Measurements from ENCODE around the gene TXLNG.
A peak's percentile ranks its signal among the peaks of the same experiment; 100 is the strongest.

Gene TXLNG

DNA sequence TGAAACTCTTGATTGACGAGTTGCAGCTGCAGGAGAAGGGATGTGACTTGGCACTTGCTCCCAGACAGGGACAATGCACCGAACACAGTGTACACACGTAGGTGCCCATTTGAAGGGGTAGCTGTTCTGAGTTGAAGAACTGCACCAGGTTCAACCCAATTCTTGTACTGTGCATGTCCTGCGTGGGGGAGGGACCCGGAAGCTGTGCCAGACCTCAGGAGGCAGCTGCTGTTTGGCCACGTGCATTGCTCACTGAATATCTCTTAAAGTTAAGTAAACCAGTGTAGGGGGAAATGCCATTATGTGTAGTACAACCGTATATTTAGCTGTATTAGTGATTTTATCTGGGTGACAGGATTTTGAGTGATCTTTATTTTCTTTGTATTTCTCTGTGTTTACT, 95.9 kb downstream of the TXLNG start:
- no peak for DNase-seq
- Mint-ChIP-seq H3K4me3 (peak overlapping the region; percentile 82 to 83), H3K4me1 (ENCODE audit: low read depth in 2 of 2) (peaks cover 3 to 5% of the 10 kb centered on the region in 2 donors), H3K27me3 (no peaks in the 10 kb centered on the region), H3K27ac (no peak overlapping the region), H3K36me3 (ENCODE audit: insufficient read depth) (no peaks in the 10 kb centered on the region), H3K9me3 (no peaks in the 10 kb centered on the region)
- peak; percentile 31 for ATAC-seq (replicated peaks)

DNA sequence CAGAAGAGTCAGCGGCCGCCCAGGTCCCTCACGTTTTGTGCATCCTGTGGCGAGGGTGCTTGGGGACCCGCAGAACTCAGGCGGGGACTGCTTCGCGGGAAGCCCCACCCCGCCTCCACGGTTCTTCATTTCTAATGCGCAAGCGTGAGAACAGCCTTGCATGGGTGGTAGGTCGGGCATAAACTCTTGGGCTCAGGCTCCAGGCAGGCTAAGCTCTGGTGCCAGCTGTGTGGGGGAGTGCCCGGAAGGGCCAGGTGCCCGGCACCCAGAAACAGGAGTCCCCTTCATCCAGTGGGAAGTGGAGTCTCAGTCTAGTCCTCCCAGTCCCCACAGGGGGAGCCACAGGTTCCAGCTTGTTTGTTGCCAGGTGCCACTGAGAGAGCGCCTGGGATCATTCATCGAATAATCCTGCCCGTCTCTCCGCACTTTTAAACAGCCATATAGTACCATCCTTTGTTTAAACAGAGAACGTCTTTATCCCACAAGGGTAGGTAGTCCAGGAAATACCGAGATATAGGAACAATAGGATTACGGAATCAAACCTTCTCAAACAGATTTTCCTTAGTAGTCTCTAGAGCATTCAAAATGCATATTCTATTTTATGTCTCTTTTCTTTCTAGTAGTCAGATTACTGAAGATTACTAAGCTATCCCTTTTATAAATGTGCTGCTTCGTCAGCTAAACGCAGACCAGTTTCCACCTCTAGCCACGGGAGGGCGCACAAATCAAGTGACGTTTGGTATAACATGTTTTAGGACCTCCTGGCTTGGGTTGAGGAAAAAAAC, 96.6 kb downstream of the TXLNG start:
- Mint-ChIP-seq H3K9me3 (no peaks in the 10 kb centered on the region), H3K27me3 (no peaks in the 10 kb centered on the region), H3K27ac (peak overlapping the region in 1 of 2 donors; percentile 41), H3K36me3 (ENCODE audit: insufficient read depth) (no peaks in the 10 kb centered on the region), H3K4me1 (ENCODE audit: low read depth in 2 of 2) (peaks cover 3 to 5% of the 10 kb centered on the region in 2 donors), H3K4me3 (peak overlapping the region; percentile 82 to 83)
- DNase-seq (peak; percentile 47 to 62 (median 57)), ATAC-seq (replicated peaks) (peak; percentile 85)

DNA sequence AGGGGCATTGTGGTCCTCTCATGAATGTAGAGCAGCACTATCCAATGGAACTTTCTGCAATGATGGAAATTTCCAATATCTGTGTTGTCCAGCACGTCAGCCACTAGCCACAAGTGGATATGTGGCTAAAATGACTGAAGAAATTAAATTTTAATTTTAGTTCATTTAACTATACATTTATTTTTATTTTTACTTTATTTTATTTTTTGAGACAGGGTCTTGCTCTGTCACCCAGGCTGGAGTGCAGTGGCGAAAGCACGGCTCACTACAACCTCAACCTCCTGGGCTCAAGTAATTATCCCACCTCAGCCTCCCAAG, 97.2 kb downstream of the TXLNG start:
- H3K27ac Mint-ChIP-seq: no peak overlapping the region
- H3K27me3 Mint-ChIP-seq: no peaks in the 10 kb centered on the region
- DNase-seq (no peak), ATAC-seq (replicated peaks) (no peak)
- no peaks in the 10 kb centered on the region for H3K36me3 Mint-ChIP-seq (ENCODE audit: insufficient read depth)
- peak overlapping the region; percentile 82 to 83 for H3K4me3 Mint-ChIP-seq
- peaks cover 3 to 5% of the 10 kb centered on the region in 2 donors for H3K4me1 Mint-ChIP-seq (ENCODE audit: low read depth in 2 of 2)
- H3K9me3 Mint-ChIP-seq: no peaks in the 10 kb centered on the region

DNA sequence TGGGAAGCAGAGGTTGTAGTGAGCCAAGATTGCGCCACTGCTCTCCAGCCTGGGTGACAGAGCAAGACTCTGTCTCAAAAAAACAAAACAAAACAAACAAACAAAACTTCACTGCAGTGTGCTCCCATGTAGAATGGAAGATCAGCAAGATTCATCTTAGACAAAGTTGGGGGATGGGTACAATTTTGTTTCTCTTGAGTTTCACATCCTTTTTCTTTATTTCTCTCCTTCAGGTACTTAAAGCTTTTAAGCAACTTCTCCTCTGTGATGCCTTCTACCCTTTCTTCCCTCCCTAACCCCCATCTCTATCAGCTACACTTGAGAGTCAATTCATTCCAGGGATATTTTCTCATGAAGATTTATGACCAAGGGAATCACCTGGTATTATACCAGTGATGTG, 99.4 kb downstream of the TXLNG start:
- H3K9me3 Mint-ChIP-seq: no peaks in the 10 kb centered on the region
- no peak overlapping the region for H3K4me3 Mint-ChIP-seq
- H3K27me3 Mint-ChIP-seq: no peaks in the 10 kb centered on the region
- no peak for ATAC-seq (replicated peaks)
- peaks cover 5% of the 10 kb centered on the region in 2 donors for H3K4me1 Mint-ChIP-seq (ENCODE audit: low read depth in 2 of 2)
- peaks cover 3% of the 10 kb centered on the region for H3K36me3 Mint-ChIP-seq (ENCODE audit: insufficient read depth)
- H3K27ac Mint-ChIP-seq: no peak overlapping the region
- no peak for DNase-seq

DNA sequence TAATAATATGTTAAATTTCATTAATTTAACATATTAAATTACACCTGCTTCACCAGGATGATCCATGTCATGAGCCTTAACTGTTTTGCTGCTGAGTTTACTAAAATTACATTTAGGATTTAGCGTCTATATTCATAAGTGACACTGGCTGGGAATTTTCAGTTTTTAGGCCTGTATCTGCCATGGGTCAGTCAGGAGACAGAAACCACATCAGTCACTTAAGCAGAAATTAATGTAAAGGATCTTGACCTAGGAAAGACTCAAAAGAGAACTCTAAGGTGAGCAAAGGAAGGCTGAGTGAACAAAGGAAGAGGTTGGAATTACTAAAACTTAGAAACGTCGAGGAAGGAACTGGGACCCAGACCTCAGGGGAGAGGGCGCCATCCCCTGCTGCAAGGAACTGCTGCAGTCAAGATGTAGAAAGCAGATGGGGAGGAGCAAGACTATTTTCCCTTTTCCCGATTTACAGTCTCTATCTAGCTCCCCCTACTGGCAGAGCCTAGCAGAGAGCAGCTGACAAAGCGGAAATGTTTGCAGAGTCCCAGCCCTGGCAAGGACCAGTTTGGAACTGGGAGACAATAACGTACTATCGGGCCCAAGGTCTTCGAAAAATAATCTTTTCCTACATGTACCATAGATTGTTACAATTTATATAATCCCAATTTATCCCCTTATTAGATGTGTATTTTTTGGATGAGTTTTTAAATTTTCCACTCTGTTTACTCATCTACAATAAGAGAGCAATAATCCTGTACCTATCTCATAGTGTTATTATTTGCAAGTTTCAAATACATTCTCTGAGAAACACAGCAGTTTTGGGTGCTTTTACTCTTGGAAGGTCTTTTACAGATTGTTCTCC, 106.5 kb downstream of the TXLNG start:
- Mint-ChIP-seq H3K4me1 (ENCODE audit: low read depth in 2 of 2) (peaks cover 0 to 4% of the 10 kb centered on the region in 2 donors), H3K27ac (peak overlapping the region in 1 of 2 donors; percentile 65), H3K27me3 (no peaks in the 10 kb centered on the region), H3K4me3 (no peak overlapping the region), H3K36me3 (ENCODE audit: insufficient read depth) (peaks cover 8% of the 10 kb centered on the region), H3K9me3 (no peaks in the 10 kb centered on the region)
- ATAC-seq (replicated peaks) (peak; percentile 68), DNase-seq (peak; percentile 39 to 47 (median 42))

Data from effector memory CD8-positive, alpha-beta T cell (primary cell).